Loucy (cell line): Measurements from ENCODE around the gene USP21.

ENCODE experiments used
- H2AFZ ChIP-seq: fragments of 200-600 bp; sonication (generic); 2 replicates; pipeline ENCODE4 v1.6.0; 2016; ENCODE audit warnings: antibody characterized with exemption, mild to moderate bottlenecking, low read length, moderate library complexity
- H3F3A ChIP-seq: fragments of 200-600 bp; 2 replicates; pipeline ENCODE4 v1.6.0; 2016; ENCODE audit warnings: antibody characterized with exemption, low read depth, mild to moderate bottlenecking
- H3K27me3 ChIP-seq: fragments of 200-600 bp; sonication (generic); 2 replicates; pipeline ENCODE4 v1.6.1; 2014; ENCODE audit warnings: low read length, mild to moderate bottlenecking; ENCODE audit not compliant: insufficient read depth, poor library complexity, severe bottlenecking
- H3K36me3 ChIP-seq: fragments of 200-600 bp; sonication (generic); 2 replicates; pipeline ENCODE4 v1.6.1; 2016; ENCODE audit warnings: low read length; ENCODE audit not compliant: insufficient read depth
- H3K4me1 ChIP-seq: fragments of 200-600 bp; sonication (generic); 2 replicates; pipeline ENCODE4 v1.5.1; 2014; ENCODE audit warnings: low read length, mild to moderate bottlenecking; ENCODE audit not compliant: insufficient read depth, poor library complexity, severe bottlenecking
- H3K4me2 ChIP-seq: fragments of 200-600 bp; sonication (generic); 2 replicates; pipeline ENCODE4 v1.6.0; 2014; ENCODE audit warnings: antibody characterized with exemption, low read length, low read depth, mild to moderate bottlenecking; ENCODE audit not compliant: poor library complexity, severe bottlenecking
- H3K4me3 ChIP-seq: fragments of 200-600 bp; sonication (generic); 2 replicates; pipeline ENCODE4 v1.5.1; 2014; ENCODE audit warnings: low read length, mild to moderate bottlenecking, mixed read lengths; ENCODE audit not compliant: poor library complexity, severe bottlenecking
- H3K79me2 ChIP-seq: fragments of 200-600 bp; sonication (generic); 2 replicates; pipeline ENCODE4 v1.6.1; 2014; ENCODE audit warnings: low read length; ENCODE audit not compliant: insufficient read depth
- H3K9ac ChIP-seq: fragments of 200-600 bp; sonication (generic); 2 replicates; pipeline ENCODE4 v1.6.0; 2014; ENCODE audit warnings: mild to moderate bottlenecking, low read depth, low read length, moderate library complexity; ENCODE audit not compliant: poor library complexity, severe bottlenecking
- H3K9me2 ChIP-seq: fragments of 200-600 bp; sonication (generic); replicated peaks from 2 replicates; pipeline ENCODE4 v1.6.1; 2016; ENCODE audit warnings: low read depth, low read length, mixed read lengths
- H3K9me3 ChIP-seq: fragments of 200-600 bp; sonication (generic); 2 replicates; pipeline ENCODE4 v1.6.1; 2014; ENCODE audit warnings: mild to moderate bottlenecking, antibody characterized with exemption, low read length, low read depth; ENCODE audit not compliant: insufficient read depth
- H4K20me1 ChIP-seq: fragments of 200-600 bp; sonication (generic); 2 replicates; pipeline ENCODE4 v1.6.0; 2014; ENCODE audit warnings: antibody characterized with exemption, low read length, mild to moderate bottlenecking; ENCODE audit not compliant: insufficient read depth, poor library complexity, severe bottlenecking
- EZH2phosphoT487 ChIP-seq: fragments of 200-600 bp; IDR thresholded peaks from 2 replicates; pipeline ENCODE4 v1.6.1; 2018; ENCODE audit warnings: antibody characterized with exemption, mild to moderate bottlenecking, moderate library complexity, borderline replicate concordance
- TF ChIP-seq, protein P1 (sequence below): fragments of 200-600 bp; sonication (generic); conservative IDR thresholded peaks from 2 replicates; pipeline ENCODE4 v1.5.1; 2014; ENCODE audit warnings: mild to moderate bottlenecking, antibody characterized with exemption, low read length

Gene USP21

DNA sequence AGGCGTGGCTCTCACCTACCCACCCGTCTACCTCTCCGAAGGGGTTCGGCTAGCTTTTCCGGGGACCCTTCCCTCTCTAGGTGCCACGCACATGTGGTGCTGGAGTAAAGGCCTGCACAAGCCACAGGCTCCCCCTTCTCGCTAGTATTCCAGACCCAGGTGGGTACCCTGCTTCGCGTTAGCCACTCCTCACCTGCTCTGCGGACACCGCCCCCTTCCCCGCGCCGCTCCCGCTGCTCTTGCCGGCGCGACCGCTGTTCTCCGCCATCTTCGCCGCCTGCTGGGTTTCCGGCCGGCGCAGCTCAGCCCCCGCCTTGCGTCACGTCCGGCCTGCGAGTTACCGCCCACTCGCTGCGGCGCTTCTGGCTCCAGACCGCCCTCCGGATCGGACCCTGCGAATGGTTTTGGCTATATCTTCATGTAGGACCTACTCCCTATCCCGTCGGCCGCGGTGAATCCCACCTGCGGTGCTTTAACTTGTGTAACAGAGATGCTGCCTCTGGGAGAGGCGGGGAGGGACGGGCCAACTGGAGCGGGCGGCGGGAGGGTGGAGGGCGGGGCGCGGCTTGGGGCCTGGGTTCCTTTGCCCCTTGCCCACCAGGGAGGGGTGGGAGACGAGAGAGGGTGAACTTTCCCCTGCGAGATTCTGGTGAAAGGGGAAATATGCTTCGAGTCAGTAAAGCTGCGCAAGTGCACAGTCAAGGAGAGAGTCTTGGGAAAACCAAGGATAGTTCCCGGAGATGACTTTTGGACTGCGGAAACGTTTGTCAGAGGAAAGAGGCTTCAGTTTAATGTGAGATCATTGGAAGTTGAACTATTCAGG lies 41.3 kb upstream of the USP21 start, which contains the start of the genes NIT1 and PFDN2:
Gene NIT1 (plus strand): TSS at position 347 of the 823 bp plus-strand sequence. CDS start 72 bp downstream, at position 419.
Gene PFDN2 (minus strand): TSS at position 279 of the 823 bp plus-strand sequence. CDS start 11 bp downstream, at position 268.
- H3K4me3 ChIP-seq: peak within 1 kb of the TSS; percentile 96
- H3K4me1 ChIP-seq: peaks cover 55% of the 10 kb centered on the region
- no peaks in the 10 kb centered on the region for H3F3A ChIP-seq
- peaks cover 26% of the 10 kb centered on the region for H4K20me1 ChIP-seq
- H3K27me3 ChIP-seq: no peaks in the 10 kb centered on the region
- H3K9ac ChIP-seq: peak within 1 kb of the TSS; percentile 90
- peaks cover 30% of the 10 kb centered on the region for H3K36me3 ChIP-seq
- H3K9me3 ChIP-seq: no peaks in the 10 kb centered on the region
- TF ChIP-seq, protein P1, sequence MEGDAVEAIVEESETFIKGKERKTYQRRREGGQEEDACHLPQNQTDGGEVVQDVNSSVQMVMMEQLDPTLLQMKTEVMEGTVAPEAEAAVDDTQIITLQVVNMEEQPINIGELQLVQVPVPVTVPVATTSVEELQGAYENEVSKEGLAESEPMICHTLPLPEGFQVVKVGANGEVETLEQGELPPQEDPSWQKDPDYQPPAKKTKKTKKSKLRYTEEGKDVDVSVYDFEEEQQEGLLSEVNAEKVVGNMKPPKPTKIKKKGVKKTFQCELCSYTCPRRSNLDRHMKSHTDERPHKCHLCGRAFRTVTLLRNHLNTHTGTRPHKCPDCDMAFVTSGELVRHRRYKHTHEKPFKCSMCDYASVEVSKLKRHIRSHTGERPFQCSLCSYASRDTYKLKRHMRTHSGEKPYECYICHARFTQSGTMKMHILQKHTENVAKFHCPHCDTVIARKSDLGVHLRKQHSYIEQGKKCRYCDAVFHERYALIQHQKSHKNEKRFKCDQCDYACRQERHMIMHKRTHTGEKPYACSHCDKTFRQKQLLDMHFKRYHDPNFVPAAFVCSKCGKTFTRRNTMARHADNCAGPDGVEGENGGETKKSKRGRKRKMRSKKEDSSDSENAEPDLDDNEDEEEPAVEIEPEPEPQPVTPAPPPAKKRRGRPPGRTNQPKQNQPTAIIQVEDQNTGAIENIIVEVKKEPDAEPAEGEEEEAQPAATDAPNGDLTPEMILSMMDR: no peak
- no peak for TF ChIP-seq EZH2phosphoT487
- peak within 1 kb of the TSS; percentile 97 for H2AFZ ChIP-seq
- H3K4me2 ChIP-seq: peak within 1 kb of the TSS; percentile 85
- H3K9me2 ChIP-seq: no peaks in the 10 kb centered on the region
- H3K79me2 ChIP-seq: peaks cover 67% of the 10 kb centered on the region

DNA sequence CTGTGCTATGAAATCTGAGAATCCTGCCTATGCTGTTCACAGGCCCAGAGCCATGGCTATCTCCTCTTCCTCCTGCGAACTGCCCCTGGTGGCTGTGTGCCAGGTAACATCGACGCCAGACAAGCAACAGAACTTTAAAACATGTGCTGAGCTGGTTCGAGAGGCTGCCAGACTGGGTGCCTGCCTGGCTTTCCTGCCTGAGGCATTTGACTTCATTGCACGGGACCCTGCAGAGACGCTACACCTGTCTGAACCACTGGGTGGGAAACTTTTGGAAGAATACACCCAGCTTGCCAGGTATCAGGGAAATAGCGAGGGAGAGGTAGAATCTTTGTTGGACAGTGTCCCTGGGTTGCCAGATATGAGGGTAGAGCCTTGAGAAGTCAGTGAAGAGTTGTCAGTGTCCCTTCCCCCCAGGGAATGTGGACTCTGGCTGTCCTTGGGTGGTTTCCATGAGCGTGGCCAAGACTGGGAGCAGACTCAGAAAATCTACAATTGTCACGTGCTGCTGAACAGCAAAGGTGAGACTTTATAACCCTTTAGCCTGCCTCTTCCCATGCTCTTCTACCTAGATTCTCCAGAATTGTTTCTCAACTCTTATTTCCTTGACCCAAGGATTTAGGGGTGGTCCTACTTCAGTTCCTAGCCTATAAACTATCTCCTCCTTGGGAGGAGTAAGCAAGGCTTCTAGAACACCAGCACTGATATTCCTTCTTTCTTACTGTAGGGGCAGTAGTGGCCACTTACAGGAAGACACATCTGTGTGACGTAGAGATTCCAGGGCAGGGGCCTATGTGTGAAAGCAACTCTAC lies 40.0 kb upstream of the USP21 start:
- H3K4me3 ChIP-seq: peak overlapping the region; percentile 96
- H3K27me3 ChIP-seq: no peaks in the 10 kb centered on the region
- H3K9me3 ChIP-seq: no peaks in the 10 kb centered on the region
- H3K36me3 ChIP-seq: peaks cover 41% of the 10 kb centered on the region
- H3K4me2 ChIP-seq: peak overlapping the region; percentile 85
- peaks cover 42% of the 10 kb centered on the region for H3K4me1 ChIP-seq
- TF ChIP-seq EZH2phosphoT487: no peak
- TF ChIP-seq, protein P1: peak; percentile 62
- H3K9me2 ChIP-seq: no peaks in the 10 kb centered on the region
- no peaks in the 10 kb centered on the region for H3F3A ChIP-seq
- peaks cover 54% of the 10 kb centered on the region for H3K79me2 ChIP-seq
- H2AFZ ChIP-seq: no peak overlapping the region
- peak overlapping the region; percentile 90 for H3K9ac ChIP-seq
- peaks cover 16% of the 10 kb centered on the region for H4K20me1 ChIP-seq

DNA sequence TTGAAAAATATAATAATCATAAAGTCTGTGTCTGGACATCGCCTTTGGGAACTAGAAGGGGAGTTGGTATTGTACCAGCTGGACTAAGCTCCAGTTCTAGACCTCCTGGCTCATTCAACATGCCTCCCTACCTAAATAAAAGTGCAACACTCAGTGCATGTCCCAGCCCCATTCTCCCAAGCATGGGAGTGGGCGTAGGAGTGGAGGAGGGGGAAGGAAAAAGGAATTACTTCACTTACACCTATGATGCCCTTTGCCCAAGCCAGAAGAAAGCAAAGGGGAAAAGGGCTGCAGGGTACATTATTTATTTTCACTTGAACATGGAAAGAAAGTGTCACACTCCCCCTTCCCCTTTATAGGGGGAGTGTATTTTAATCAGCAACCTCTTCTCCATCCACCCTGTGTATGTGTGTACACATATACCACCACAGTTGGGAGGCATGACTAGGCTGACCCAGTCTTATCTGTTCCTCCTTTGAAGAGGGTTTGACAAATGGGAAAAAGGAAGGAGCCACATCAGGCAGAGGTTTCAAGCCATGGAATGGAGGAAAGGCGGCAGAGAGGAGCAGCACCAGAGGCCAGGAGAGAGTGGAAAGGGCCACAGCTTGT lies 38.2 kb upstream of the USP21 start:
- Histone ChIP-seq H3F3A (no peaks in the 10 kb centered on the region), H3K4me3 (no peak overlapping the region), H3K36me3 (peaks cover 42% of the 10 kb centered on the region), H3K27me3 (no peaks in the 10 kb centered on the region), H3K9ac (no peak overlapping the region), H3K79me2 (peaks cover 35% of the 10 kb centered on the region), H3K4me2 (no peak overlapping the region), H3K9me3 (no peaks in the 10 kb centered on the region), H3K4me1 (peaks cover 25% of the 10 kb centered on the region), H3K9me2 (no peaks in the 10 kb centered on the region), H2AFZ (no peak overlapping the region), H4K20me1 (peaks cover 4% of the 10 kb centered on the region)
- TF ChIP-seq EZH2phosphoT487: no peak
- TF ChIP-seq, protein P1: no peak
